Fibroblast of gingiva (primary cell): ENCODE data around the gene SPOCK1.
A peak's percentile ranks its signal among the peaks of the same experiment; 100 is the strongest.

Experiments
- DNase-seq: peaks from one replicate; pipeline ENCODE4 v3.0.0-alpha.2; 2011; ENCODE audit warnings: low read depth

SPOCK1 gene

DNA sequence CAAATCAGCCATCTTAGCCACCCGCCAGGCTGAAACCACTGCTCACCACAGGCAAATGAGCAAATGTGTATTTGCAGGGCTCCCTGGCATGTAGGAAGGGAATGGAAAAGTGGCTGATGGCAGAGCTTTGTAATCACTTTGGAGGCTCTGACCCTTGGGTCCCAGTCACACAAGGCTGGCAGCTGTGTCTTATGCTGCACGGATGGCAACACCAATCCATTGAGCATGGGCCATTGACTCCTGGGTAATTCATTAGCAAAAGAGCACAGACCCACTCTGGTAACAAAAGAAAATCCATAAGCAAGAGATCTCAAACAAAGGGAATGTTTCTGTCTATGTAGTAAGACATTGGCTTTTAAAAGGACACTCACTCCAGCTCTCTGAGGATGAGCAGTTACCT lies 57.6 kb downstream of the SPOCK1 start:
- DNase-seq: no peak

DNA sequence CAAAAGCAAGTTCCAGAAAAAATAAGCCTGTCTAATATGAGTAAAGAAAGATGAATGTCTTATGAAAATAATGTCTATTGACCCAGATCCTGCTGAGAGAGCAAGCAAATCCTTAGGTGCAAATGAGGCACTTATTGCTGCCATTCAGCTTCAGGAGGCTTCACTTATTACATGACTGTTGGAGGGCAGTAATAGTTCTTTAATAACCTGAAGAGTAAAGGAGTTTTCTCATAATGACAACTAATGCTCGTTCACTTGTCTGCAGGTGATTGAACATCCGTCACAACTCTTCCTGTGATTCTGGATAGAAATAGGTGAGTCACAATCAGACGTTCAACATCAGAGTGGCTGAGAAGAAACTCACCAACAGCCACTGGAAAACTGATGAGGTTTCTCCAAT lies 58.3 kb downstream of the SPOCK1 start:
- no peak for DNase-seq

DNA sequence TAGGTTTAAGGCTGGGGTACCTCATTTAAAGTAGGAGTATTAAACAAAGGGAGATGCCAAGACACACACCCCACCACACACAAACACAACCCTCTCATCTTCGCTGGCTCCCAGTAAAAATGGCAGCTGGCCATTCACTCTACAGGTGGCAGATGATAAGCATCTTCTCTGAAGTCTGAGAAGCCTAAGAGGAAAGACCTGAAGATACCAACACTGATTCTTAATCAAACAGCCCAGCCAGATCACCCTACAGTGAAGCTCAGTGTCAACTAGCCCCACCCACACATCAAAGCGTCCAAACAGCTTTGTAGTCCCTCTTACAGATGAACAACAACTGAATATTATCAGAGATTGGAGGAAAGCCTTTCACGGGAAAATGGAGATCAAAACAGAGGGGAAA lies 59.5 kb downstream of the SPOCK1 start:
- DNase-seq: no peak

DNA sequence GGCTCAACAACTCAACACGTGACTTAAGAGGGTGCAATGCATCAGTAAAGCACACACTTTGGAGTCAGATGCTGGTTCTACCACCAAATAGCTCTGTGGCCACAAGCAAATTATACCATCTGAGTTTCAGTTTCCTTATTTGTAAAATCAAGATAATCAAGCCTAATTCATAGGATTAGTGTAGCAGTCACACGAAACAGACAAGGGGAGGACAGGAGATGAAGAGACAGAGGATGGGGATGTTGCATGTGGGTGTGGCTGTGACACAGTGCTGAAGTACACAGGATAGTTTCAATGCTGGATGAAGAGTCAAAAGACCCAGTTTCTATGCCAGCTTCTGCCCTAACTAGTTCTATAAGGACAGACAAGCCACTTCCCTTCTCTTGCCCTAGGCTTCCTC lies 60.2 kb downstream of the SPOCK1 start:
- DNase-seq: no peak

DNA sequence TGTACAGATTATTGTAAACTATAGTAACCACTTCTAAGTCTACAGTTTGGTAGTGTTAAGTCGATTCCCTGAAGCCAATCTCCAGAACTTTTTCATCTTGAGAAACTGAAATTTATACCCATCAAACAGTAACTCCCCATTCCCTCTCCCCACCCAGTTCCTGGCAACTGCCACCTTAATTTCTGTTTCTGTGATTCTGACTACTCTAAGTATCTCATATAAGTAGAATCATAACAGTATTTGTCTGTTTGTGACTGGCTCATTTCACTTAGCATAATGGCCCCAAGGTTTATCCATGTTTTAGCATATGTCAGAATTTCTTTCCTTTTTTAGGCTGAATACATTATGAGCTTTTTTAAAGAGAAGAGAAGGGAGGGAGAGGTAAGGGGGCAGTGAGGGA lies 61.4 kb downstream of the SPOCK1 start:
- DNase-seq: no peak

DNA sequence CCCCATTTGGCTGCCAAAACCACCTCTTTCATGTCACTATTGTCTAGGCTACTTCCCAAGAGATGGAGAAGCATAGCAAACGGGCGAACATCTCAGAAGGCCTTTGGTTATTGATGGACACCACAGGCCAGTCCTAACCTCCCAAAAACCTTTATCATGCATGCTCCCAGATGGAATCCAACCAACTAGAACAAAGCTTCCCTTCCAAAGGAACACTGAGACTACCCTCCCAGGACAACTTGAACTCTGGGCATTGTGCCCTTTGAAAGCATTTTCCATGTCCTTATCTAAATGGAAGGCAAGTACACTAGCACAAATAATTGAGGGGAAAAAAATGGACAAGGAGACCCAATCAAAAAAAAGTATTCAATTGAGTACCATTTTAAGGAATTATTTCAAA lies 65.6 kb downstream of the SPOCK1 start:
- no peak for DNase-seq

DNA sequence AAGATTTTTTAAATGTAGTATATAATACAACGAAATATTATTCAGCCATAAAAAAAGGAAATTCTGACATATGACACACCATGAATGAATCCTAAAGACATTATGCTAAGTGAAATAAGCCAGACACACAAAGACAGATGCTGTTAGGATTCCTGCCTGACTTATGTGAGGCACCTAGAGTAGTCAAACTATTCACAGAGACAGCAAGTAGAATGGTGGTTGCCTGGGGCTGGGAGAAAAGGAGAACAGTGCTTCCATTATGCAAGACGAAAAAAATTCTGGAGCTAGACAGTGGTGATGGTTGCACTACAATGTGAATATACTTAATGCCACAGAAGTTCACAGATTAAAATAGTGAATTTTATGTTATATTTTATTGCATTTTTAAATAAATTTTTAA lies 66.8 kb downstream of the SPOCK1 start:
- DNase-seq: no peak

DNA sequence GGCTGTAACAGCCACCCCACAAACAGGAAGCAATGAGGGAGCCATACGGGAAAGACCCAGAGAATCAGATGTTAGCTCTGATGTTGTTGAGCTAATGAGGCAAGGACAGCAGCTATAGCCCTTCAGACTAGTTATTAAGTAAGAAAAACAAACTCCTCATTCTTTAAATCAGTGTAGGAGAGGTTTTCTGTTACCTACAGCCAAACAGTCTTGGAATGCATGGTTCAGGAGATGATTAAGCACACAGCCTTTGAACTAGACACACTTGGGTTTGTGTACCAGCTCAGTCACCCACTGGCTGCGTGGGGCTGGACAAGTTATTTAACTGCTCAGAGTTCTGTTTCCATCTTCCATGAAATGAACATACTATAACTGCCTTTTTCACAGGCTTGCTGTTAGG lies 68.1 kb downstream of the SPOCK1 start:
- DNase-seq: no peak

DNA sequence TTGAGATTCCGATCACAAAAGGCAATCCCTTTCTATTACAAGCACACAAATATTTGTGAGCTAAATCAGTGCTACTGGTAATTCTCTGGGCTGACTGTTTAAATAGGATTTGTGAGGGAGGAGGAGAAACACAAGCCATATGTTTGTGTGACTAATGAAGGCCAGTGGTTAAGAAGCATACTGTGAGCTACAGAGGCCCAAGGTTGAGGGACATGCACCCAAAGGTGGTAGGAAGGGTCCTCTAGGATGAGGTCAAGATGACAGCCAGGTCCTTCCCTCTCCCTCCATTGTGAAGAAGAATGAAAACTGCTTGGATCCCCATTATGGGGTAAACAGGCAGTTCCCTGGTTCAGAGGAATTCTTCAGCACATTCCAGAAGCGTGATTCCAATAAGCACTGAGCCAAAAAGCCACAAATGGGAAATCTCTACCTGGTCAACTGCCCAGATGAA lies 83.9 kb downstream of the SPOCK1 start:
- peak; percentile 11 for DNase-seq

DNA sequence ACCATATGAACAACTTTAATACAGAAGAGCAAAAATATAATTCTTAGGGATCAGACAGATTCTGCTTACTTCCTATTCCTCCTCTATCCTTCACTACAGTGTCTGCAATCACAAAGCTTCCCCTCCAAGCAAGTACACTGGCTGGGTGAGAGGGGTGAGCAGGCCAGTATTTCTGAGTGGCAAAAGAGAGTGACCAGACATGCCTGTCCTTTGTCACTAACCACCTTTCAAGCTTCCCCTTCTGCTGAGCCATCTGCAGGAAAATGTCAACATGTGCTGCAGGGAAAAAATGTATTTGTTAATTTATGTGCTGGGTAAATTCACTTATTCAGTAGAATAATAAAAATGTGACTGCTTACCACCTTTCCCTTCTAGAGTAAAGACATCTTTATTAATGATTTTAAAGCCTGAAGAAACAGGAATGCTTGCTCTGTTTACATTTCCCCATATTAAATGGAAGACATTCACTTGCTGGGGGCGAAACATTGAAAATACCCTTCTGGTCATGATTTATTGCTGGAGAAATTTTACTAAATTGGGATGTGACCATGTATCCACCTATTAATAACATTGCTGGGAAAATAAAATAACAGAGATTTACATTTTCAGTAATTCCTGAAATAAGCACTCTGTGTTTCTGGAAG lies 84.9 kb downstream of the SPOCK1 start:
- DNase-seq: no peak

DNA sequence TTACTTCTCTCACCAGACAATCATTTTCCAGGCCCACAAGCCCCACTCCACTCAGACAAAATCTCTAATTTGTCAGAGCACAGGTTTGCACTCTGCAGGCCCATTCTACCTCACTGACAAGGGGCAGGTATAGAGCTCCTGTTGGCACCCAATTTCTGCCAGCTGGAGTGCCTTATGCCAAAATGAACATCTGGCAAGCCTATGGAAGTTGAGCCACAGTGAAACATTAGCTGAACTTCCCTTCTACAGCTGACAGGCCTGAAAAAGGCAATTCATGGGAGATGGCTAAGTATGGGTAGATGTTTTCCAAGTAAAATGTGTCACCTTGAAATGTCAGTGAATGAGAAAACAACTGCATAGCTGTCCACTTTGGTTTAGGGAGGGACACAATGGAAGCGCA lies 87.0 kb downstream of the SPOCK1 start:
- DNase-seq: no peak

DNA sequence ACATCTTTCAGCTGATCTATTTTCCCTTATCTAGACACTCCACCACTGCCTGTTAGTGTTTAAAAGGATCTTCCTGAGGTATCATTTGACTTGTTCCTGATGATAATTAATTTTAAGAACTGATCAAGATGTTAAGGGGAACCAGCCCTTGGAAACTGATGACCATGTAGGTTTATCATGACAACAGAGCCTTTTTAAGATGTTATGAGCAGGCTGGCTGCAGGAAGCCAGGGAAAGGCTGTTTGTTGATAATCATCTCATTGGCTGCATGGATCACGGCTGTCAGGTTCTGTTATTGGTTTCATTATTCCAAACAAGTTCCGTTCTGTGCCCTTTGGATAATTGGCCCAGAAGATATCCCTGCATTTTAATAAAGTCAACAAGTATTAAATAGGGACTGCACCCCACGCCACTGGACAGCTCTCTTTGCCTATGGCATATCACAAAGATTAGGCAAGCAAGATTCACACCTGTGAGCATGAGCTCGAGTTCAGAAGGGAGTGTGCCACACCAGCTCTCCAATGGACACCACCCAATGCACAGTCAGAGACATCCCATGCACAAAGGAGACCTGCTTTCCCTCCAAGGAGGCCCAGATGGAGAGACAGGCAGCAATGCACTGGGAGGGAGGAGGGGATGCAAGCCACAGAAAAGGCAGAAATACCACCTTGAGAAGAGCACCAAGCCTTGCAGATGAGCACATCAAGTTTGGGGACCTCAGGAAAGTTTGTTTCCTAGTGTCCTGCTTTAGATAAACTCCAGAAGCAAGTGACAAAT lies 88.7 kb downstream of the SPOCK1 start:
- DNase-seq: no peak

DNA sequence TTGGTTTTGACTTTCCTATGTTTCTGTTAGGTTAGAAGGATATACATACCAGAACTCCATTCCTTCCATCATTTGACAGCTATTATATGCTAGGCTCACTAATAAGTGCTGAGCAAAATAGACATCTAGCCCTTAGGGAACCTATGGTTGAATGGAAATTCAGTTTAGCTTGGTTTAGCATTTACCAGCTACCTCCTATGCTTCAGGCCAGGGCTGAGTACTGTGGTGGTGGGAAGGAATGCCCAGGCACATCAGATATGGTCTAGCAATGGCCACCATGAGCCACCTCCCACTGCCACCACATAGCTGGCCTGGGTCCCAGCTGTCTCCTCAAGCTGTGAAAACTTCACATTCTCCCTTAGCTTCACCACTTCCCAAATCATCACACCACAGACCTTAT lies 89.4 kb downstream of the SPOCK1 start:
- no peak for DNase-seq

DNA sequence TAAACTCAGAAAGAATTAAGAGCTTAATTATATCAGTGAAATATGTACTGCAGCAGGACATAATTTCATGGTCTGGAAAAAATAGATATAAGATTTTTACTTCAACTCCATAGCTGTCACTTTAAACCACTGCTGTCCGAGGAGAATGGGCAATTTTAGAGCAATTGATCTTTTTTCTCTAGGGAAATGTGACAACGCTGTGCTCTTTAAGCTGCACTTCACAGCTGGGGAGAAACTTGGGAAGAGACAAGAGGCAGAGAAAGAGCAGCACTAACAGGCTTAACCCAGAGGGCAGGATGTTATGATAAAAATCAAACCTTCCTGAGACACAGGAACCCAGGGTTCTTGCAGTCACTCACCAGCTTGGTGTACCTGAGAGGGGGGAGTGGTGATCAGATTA lies 92.0 kb downstream of the SPOCK1 start:
- DNase-seq: no peak

DNA sequence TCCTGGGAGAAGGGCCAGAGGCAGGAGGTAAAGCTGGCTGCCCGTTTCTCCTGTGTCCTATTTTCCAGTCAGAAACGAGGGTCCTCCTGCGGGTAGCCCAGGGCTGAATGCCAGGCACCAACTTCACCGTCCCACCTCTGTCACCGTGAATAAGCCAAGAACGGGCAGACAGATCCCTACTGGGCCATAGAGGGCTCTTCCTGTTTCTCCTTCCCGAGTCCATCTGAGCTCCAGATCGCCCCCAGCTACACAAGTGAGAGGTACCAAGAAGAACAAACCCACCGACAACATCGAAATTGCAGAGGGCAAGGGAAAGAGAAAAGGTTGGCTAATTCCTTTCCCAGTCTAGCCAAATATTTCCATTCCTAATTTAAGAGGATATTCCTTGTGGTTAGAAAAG lies 93.7 kb downstream of the SPOCK1 start:
- DNase-seq: no peak

DNA sequence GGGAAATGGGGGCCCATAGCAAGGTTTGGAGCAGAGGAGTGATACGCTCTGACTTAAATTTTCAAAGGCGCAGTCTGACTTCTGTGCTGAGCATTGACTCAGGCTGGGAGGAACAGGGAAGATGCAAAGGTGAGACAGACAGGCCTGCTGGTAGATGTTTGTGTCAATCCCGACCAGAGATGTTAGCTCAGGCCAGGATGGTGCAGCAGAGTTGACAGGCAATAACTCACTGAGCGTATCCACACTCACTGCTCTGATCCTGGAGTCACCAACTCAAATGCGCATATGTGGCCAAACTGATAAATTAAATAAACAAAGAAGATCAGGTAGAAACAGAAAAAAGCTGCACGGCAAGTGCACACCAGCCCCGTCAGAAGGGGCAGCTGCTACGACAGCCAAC lies 95.3 kb downstream of the SPOCK1 start:
- no peak for DNase-seq

DNA sequence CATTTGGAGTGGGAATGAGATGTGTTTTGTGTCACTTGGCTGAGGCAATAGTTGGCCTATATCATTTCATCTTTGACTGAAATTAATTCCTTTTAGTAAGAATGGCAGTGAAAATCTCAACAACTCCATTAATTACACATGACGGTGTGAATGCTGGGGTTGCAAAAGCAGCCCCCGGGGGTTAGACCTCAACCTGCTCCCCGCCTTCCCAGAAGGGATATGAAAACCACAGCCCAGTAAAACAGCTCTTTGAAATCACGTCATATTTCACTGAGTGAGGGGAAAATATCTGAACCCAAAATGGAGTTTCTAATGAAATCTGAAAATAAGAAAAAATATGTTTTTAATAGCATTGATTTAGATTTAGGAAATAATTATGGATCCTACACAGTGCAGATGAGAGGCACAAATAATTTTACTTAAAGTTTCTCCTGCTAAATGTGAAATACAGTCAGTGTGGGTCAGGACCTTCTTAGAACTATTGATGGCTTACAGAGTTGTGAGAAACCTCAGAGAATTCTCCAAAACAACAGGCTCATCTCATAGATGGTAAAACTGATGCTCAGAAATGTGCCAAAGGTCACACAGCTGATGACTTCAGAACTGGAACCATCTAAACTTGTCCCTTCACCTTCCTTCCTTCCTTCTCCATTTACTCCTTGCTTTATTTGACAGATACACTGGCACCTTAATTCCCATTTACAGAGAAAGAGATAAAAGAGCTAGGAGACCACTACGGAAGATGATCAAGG lies 96.5 kb downstream of the SPOCK1 start:
- DNase-seq: no peak

DNA sequence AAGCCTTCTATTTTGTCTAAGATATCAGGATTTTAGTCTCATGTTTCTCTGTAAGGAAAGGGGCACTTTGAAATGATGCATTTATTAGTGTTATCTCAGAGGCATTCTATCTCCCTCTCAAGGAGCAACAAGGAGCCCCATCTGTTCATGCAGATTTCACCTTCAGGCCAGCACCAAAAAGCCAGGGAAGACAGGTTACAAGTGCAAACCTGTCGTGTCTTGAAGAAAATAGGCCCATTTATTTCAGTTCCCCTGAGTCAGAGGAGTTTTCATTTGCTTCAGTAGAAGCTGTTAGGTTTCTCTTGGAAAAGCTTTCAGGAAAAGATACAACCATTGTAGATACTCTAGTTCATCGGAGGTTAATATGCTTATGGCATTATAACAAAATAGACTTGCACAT lies 97.2 kb downstream of the SPOCK1 start:
- DNase-seq: no peak

DNA sequence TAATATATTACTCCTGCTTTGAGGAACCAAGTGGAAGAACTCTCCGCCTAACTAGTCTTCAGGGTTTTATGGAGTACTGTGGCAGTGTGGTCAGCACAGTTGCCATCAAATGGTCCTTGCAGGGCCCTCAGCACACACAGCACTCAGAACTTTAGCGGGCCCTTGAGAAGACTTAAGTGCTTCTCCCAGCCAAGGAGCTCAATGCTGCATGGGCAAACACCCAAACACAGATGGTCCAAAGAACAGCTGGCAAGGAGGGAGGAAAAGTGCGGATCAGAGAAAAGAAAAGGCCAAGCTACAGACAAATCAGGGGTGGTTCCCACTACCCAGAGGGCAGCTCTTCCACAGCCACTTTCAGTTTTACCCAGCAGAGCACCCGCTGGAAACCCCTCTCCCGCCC lies 98.6 kb downstream of the SPOCK1 start:
- no peak for DNase-seq

DNA sequence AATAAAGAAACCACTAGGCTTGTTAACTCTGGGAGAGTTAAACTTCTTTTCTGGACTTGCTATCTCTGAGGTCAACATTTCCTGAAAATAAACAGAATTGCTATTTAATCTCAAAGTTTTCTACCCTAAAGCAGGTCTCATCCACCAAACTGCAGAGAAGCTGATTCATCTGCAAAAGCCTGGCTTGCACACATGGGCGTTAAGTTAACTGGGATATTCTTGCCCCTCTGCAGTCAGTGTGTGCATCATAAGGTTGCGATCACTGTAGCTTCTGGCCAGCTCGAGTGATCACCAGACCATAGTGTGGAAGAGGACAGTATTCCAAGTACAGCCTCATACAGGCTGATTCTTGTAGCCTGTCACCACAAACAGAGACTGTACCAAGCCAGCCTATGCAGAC lies 99.2 kb downstream of the SPOCK1 start:
- no peak for DNase-seq

DNA sequence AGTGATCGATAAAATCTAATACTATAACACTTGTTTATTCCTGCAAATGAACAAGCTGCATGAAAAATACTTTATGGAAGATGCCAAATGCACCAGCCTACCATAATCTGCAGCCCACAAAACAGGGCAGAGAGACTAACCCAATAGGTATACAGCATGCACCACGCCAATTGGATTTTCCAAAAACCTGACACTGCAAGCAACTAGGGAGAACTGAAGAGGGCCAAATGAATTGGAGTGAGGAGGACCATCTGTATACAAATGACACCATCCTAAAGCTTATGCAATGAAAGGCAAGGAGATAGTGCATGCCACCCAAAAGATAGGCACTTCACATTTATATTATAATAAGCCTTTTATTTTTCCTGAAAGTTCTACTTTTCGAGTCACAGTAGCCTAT lies 100.4 kb downstream of the SPOCK1 start:
- no peak for DNase-seq

DNA sequence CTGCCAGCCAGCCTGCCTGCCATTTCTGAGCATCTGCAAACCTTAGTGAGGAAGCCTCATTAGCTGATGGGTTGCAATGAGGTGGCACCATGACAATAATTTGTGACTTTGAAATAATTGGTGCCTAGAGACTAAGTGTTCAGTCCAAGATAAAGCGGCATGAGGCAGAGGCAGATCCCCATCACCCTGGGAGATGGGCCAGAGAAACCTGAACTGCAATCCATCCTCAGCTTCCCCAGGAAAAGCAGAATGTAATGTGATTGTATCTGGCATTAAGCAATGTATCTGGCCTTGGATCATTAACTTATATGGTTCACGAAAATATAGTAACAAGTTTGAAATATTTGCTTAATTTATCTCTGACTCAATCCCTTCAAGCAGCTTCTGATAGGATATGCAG lies 101.0 kb downstream of the SPOCK1 start:
- no peak for DNase-seq

DNA sequence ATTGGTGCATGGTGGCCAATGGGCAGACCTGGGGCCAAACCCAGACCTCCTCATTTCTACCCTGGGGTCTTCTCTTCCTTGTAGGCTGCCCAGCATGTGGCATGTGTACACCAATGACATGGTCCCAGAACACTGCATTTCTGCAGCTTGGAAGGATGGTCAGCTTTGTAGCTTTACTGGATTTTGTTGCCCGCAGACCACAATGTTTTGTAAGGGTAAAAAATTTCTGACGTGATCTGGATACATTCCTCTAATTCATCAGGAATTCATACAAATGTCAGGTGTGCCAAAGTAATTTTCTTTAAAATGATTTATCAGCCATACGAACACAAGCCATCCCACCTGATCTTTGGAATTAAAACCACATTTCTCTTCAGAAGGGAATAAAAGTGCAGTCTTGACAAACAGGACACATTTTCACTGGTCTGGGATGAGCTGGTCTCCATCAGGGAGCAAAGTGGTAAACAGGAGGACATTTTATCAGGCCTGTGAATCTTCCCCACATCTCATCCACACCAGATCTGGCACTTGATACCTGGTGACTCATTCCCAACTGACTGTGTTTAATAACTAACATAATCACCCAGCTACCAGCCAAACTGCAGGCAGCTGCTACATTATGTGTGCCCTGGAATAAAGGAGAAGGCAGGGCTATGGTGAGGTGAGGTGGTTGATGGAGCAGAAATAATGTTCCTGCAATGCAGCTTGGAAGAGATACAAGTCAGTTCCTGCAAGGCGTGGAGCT lies 103.9 kb downstream of the SPOCK1 start:
- no peak for DNase-seq
